Fibroblast of pulmonary artery (primary cell): ENCODE measurements around the gene SSNA1.
A peak's percentile ranks its signal among the peaks of the same experiment; 100 is the strongest.

ENCODE experiments used
- DNase-seq: peaks from one replicate; pipeline ENCODE4 v3.0.0-alpha.2; 2010; ENCODE audit warnings: low read depth
- H3K4me3 ChIP-seq: replicated peaks from 2 replicates; pipeline ENCODE4 v1.5.1; 2011; ENCODE audit warnings: low read depth, mild to moderate bottlenecking, control low read depth, low read length, moderate library complexity
- TF ChIP-seq, protein P1 (sequence below): IDR thresholded peaks from 2 replicates; pipeline ENCODE4 v1.5.1; 2011; ENCODE audit warnings: mild to moderate bottlenecking, control low read depth, low read length, inconsistent platforms; ENCODE audit errors: missing control alignments

Gene SSNA1

GRCh38 chr9:137187386-137187785, 1.1 kb upstream of the SSNA1 start:
- no peak for DNase-seq
- H3K4me3 ChIP-seq: peak overlapping the region; percentile 94
- TF ChIP-seq, protein P1, sequence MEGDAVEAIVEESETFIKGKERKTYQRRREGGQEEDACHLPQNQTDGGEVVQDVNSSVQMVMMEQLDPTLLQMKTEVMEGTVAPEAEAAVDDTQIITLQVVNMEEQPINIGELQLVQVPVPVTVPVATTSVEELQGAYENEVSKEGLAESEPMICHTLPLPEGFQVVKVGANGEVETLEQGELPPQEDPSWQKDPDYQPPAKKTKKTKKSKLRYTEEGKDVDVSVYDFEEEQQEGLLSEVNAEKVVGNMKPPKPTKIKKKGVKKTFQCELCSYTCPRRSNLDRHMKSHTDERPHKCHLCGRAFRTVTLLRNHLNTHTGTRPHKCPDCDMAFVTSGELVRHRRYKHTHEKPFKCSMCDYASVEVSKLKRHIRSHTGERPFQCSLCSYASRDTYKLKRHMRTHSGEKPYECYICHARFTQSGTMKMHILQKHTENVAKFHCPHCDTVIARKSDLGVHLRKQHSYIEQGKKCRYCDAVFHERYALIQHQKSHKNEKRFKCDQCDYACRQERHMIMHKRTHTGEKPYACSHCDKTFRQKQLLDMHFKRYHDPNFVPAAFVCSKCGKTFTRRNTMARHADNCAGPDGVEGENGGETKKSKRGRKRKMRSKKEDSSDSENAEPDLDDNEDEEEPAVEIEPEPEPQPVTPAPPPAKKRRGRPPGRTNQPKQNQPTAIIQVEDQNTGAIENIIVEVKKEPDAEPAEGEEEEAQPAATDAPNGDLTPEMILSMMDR: no peak

DNA sequence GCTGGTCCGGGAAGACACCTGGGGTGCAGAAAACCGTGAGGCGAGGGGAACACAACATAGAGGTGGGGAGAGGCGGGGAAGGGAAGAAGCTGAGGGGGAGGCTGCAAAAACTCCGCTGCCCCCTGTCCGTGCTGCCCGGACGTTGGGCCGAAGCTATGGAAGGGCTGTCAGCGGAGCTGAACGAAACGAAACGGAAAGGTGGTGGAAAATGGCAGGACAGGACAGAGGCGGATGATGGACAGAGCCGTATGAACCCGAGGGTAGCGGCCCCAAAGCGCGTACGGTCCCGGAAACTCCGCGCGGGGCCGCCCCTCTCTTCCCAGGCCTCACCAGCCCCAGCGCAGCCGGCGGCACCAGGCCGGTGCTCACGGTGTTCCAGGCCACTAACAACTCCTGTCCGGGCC, 388 bp upstream of the SSNA1 start:
- DNase-seq: no peak
- H3K4me3 ChIP-seq: peak overlapping the region; percentile 94
- TF ChIP-seq, protein P1: no peak

GRCh38 chr9:137189297-137190295, 1.1 kb downstream of the SSNA1 start:
- no peak for DNase-seq
- TF ChIP-seq, protein P1: no peak
- peak overlapping the region; percentile 94 for H3K4me3 ChIP-seq

- TF ChIP-seq, protein P1: no peak
- H3K4me3 ChIP-seq: no peak overlapping the region
- no peak for DNase-seq
Measured at GRCh38 chr9:137190315-137190856, 1.9 kb downstream of the SSNA1 start.

- no peak overlapping the region for H3K4me3 ChIP-seq
- TF ChIP-seq, protein P1: no peak
- DNase-seq: no peak
Measured at GRCh38 chr9:137191245-137191644, 2.8 kb downstream of the SSNA1 start.

DNA sequence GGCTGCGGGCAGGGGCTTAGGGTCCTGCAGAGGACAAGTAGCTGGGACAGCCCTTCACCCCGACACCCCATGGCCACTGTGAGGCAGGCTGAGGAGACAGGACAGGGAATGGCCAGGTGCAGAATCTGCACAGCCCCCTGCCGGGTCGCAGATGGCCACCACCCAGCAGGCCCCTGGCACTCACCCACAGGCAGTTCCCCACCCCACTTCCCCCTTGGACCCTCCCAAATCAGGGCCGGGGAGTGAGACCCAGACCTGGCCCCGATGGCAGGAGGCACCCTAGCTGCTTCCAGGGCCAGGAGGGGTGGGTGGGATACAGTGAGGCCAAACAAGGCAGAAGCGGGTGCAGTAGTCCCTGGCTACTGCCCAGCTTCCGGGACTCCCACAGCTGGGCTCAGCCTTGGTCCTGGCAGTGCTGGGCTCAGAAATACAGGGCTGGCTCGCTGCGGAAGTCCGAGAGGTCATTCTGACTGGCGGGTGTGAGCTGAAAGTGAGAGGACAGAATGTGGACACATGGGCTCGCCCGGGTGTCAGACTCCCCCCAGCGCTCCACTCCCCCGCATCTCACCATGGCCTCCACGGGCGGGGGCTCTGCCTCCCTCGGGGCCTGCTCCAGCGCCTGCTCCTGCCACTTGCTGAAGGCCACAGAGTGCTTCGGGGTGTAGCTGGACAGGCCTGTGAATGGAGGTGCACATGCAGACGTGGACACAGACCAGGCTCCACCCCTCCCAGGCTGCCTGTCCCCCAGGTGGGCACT, 3.4 kb downstream of the SSNA1 start:
- TF ChIP-seq, protein P1: no peak
- H3K4me3 ChIP-seq: no peak overlapping the region
- no peak for DNase-seq
